ENCODE results near the gene INVS.

INVS gene

GRCh38 chr9:100269656-100270055, 170.6 kb downstream of the INVS start:
- no peak for DNase-seq (ENCODE audit: low read depth, low spot score)

GRCh38 chr9:100277166-100277979, 178.3 kb downstream of the INVS start:
- DNase-seq (ENCODE audit: low read depth, low spot score) = peak; percentile 23

GRCh38 chr9:100281066-100281465, 182.0 kb downstream of the INVS start:
- no peak for DNase-seq (ENCODE audit: low read depth, low spot score)

GRCh38 chr9:100281676-100282387, 182.8 kb downstream of the INVS start:
- no peak for DNase-seq (ENCODE audit: low read depth, low spot score)

GRCh38 chr9:100282388-100282719, 183.3 kb downstream of the INVS start:
- DNase-seq (ENCODE audit: low read depth, low spot score) = no peak

GRCh38 chr9:100284247-100284646, 185.2 kb downstream of the INVS start:
- DNase-seq (ENCODE audit: low read depth, low spot score) = no peak

- DNase-seq (ENCODE audit: low read depth, low spot score) = no peak
These were observed 186.0 kb downstream of the INVS start for GRCh38 chr9:100285080-100285479.

- no peak for DNase-seq (ENCODE audit: low read depth, low spot score)
These were observed 186.6 kb downstream of the INVS start for GRCh38 chr9:100285601-100286000.

- DNase-seq (ENCODE audit: low read depth, low spot score) = no peak
These were observed 187.2 kb downstream of the INVS start for GRCh38 chr9:100286257-100286656.

GRCh38 chr9:100287186-100287585, 188.1 kb downstream of the INVS start:
- DNase-seq (ENCODE audit: low read depth, low spot score) = no peak

- no peak for DNase-seq (ENCODE audit: low read depth, low spot score)
These were observed 191.7 kb downstream of the INVS start for GRCh38 chr9:100290714-100291113.

GRCh38 chr9:100292414-100292813, 193.4 kb downstream of the INVS start:
- DNase-seq (ENCODE audit: low read depth, low spot score) = no peak

GRCh38 chr9:100294341-100294740, 195.3 kb downstream of the INVS start:
- DNase-seq (ENCODE audit: low read depth, low spot score) = no peak

- DNase-seq (ENCODE audit: low read depth, low spot score) = no peak
These were observed 195.8 kb downstream of the INVS start for GRCh38 chr9:100294806-100295205.

- no peak for DNase-seq (ENCODE audit: low read depth, low spot score)
These were observed 196.2 kb downstream of the INVS start for GRCh38 chr9:100295240-100295639.

GRCh38 chr9:100296407-100296806, 197.4 kb downstream of the INVS start:
- DNase-seq (ENCODE audit: low read depth, low spot score) = no peak

GRCh38 chr9:100298378-100298777, 199.3 kb downstream of the INVS start:
- DNase-seq (ENCODE audit: low read depth, low spot score) = peak; percentile 32

GRCh38 chr9:100303747-100304146, 204.7 kb downstream of the INVS start:
- peak; percentile 58 for DNase-seq (ENCODE audit: low read depth, low spot score)

- no peak for DNase-seq (ENCODE audit: low read depth, low spot score)
These were observed 207.2 kb downstream of the INVS start for GRCh38 chr9:100306283-100306682.

GRCh38 chr9:100307080-100307479, 208.0 kb downstream of the INVS start:
- no peak for DNase-seq (ENCODE audit: low read depth, low spot score)

GRCh38 chr9:100308965-100309564, 210.0 kb downstream of the INVS start:
- no peak for DNase-seq (ENCODE audit: low read depth, low spot score)

- DNase-seq (ENCODE audit: low read depth, low spot score) = peak; percentile 32
These were observed 210.9 kb downstream of the INVS start for GRCh38 chr9:100309992-100310391.

GRCh38 chr9:100315561-100315960, 216.5 kb downstream of the INVS start:
- DNase-seq (ENCODE audit: low read depth, low spot score) = no peak
